Measurements from ENCODE around the gene MYB. TPM values are rescaled to one million over a fixed set of nuclear protein-coding genes. Genes with fewer than 3 reads are reported as not detected.
"Not testable (repeated sequence)": the region's sequence is repeated elsewhere in the genome, so short reads cannot be mapped to it uniquely, and the experiment has no call there.

The MYB gene
- total RNA-seq, 1 experiment from 2014 or later, result 8.3 TPM

DNA sequence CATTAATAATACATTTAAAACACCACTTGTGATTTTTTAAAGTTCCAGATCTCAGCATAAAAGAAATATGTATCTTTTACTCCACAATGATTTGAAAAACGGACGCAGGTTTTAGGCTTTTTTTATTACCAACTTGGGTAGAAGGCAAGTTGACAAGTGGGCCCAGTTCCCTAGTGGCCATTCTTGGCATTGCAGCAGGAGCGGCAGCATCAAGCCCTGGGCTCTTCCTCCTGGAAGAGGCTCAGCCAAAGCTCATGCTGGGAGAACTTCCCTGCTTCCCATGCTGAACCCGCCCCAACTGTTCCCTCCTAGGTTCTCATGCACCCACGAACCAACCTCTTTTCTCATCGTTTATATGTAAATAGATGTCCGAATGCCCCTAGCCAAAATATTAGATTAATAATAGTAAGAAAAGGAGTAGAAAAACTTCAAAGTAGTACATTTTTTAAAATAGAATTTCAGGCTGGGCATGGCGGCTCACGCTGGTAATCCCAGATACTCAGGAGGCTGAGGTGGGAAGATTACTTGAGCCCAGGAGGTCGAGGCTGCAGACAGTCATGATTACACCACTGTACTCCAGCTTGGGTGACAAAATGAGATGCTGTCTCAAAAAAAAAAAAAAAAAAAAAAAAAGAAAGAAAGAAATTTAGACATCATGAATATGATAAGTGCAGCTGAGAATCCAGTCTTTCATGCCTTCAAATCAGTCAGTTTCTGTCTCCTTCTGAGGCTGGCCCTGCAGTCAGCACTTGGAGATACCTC is 18.2 kb upstream of the MYB start:
- peak; percentile 60 for DNase-seq (ENCODE audit: low spot score)
- no peak for TF ChIP-seq EZH2 (IDR thresholded peaks at IDR 0.05; ENCODE audit: borderline replicate concordance, low read depth, low read length, poor library complexity, severe bottlenecking)
- TF ChIP-seq, protein P1, sequence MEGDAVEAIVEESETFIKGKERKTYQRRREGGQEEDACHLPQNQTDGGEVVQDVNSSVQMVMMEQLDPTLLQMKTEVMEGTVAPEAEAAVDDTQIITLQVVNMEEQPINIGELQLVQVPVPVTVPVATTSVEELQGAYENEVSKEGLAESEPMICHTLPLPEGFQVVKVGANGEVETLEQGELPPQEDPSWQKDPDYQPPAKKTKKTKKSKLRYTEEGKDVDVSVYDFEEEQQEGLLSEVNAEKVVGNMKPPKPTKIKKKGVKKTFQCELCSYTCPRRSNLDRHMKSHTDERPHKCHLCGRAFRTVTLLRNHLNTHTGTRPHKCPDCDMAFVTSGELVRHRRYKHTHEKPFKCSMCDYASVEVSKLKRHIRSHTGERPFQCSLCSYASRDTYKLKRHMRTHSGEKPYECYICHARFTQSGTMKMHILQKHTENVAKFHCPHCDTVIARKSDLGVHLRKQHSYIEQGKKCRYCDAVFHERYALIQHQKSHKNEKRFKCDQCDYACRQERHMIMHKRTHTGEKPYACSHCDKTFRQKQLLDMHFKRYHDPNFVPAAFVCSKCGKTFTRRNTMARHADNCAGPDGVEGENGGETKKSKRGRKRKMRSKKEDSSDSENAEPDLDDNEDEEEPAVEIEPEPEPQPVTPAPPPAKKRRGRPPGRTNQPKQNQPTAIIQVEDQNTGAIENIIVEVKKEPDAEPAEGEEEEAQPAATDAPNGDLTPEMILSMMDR (conservative IDR thresholded peaks at IDR 0.05; ENCODE audit: low read depth, low read length), result peak; percentile 80
- intact Hi-C loops (cut with micrococcal nuclease; ENCODE audit: unreplicated experiment), result no loop called here
- Histone ChIP-seq H3K27ac (ENCODE audit: low read depth, low read length, poor library complexity, severe bottlenecking) (no peak overlapping the region), H3K27me3 (replicated peaks; ENCODE audit: insufficient read depth, low read depth, low read length, poor library complexity) (no peaks in the 10 kb centered on the region), H3K4me3 (ENCODE audit: low read depth, low read length, poor library complexity, severe bottlenecking) (no peak overlapping the region), H3K9me3 (ENCODE audit: low read depth, low read length, poor library complexity, severe bottlenecking) (no peaks in the 10 kb centered on the region), H3K4me1 (ENCODE audit: insufficient read depth, low read length, poor library complexity, severe bottlenecking) (no peaks in the 10 kb centered on the region), H3K36me3 (ENCODE audit: insufficient read depth, low read length, poor library complexity, severe bottlenecking) (no peaks in the 10 kb centered on the region)
- ChIA-PET CTCF (interaction anchor here (0.9 kb wide), 1 partner anchor 18 kb away, joined by 7 read pairs; no protein-coding TSS in a partner anchor), POLR2A (ENCODE audit: low non-redundant PET) (no interaction called here)
- BruUV-seq (replicated peaks), result no TSS peak

DNA sequence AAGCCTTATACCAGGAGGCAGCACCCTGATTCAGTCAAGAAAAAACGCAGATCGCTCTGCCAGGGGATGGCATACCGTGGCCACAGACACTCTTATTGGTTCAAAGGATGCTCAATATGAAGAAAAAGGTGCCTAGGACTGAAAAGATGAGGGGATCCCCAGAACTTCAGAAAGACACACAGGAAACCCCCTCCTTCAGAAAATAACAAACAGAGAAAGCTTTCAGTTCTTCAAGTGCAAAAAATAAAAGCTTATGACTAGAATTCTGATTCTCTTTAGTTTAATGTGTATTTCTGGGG is 17.7 kb upstream of the MYB start:
- POLR2A ChIA-PET (ENCODE audit: low non-redundant PET), result interaction anchor here (0.6 kb wide), 1 partner anchor 21 kb away, joined by 4 read pairs; no protein-coding TSS in a partner anchor
- Histone ChIP-seq H3K27me3 (replicated peaks; ENCODE audit: insufficient read depth, low read depth, low read length, poor library complexity) (no peaks in the 10 kb centered on the region), H3K36me3 (ENCODE audit: insufficient read depth, low read length, poor library complexity, severe bottlenecking) (no peaks in the 10 kb centered on the region), H3K4me1 (ENCODE audit: insufficient read depth, low read length, poor library complexity, severe bottlenecking) (no peaks in the 10 kb centered on the region), H3K4me3 (ENCODE audit: low read depth, low read length, poor library complexity, severe bottlenecking) (no peak overlapping the region), H3K27ac (ENCODE audit: low read depth, low read length, poor library complexity, severe bottlenecking) (no peak overlapping the region), H3K9me3 (ENCODE audit: low read depth, low read length, poor library complexity, severe bottlenecking) (no peaks in the 10 kb centered on the region)
- CTCF ChIA-PET, result interaction anchor here (0.9 kb wide), 1 partner anchor 19 kb away, joined by 7 read pairs; no protein-coding TSS in a partner anchor
- BruUV-seq (replicated peaks), result no TSS peak
- no peak for DNase-seq (ENCODE audit: low spot score)
- TF ChIP-seq EZH2 (IDR thresholded peaks at IDR 0.05; ENCODE audit: borderline replicate concordance, low read depth, low read length, poor library complexity, severe bottlenecking), result no peak
- TF ChIP-seq, protein P1 (conservative IDR thresholded peaks at IDR 0.05; ENCODE audit: low read depth, low read length), result no peak
- intact Hi-C loops (cut with micrococcal nuclease; ENCODE audit: unreplicated experiment), result no loop called here

DNA sequence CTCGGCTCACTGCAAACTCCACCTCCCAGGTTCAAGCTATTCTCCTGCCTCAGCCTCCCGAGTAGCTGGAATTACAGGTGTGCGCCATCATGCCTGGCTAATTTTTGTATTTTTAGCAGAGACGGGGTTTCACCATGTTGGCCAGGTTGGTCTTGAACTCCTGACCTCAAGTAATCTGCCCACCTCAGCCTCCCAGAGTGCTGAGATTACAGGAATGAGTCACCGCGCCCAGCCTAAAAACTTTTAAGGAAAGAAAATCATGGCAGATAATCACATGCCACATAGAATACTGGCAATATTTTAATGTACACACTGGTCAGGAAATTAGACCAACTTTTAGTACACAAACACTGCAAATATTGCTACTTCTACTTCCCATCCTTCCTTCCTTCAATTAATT is 16.7 kb upstream of the MYB start:
- H3K36me3 ChIP-seq (ENCODE audit: insufficient read depth, low read length, poor library complexity, severe bottlenecking); H3K4me3 ChIP-seq (ENCODE audit: low read depth, low read length, poor library complexity, severe bottlenecking); intact Hi-C loops (cut with micrococcal nuclease; ENCODE audit: unreplicated experiment); H3K27ac ChIP-seq (ENCODE audit: low read depth, low read length, poor library complexity, severe bottlenecking); BruUV-seq (replicated peaks); POLR2A ChIA-PET (ENCODE audit: low non-redundant PET); DNase-seq (ENCODE audit: low spot score); CTCF ChIA-PET; H3K27me3 ChIP-seq (replicated peaks; ENCODE audit: insufficient read depth, low read depth, low read length, poor library complexity); H3K9me3 ChIP-seq (ENCODE audit: low read depth, low read length, poor library complexity, severe bottlenecking); H3K4me1 ChIP-seq (ENCODE audit: insufficient read depth, low read length, poor library complexity, severe bottlenecking): not testable (repeated sequence)

DNA sequence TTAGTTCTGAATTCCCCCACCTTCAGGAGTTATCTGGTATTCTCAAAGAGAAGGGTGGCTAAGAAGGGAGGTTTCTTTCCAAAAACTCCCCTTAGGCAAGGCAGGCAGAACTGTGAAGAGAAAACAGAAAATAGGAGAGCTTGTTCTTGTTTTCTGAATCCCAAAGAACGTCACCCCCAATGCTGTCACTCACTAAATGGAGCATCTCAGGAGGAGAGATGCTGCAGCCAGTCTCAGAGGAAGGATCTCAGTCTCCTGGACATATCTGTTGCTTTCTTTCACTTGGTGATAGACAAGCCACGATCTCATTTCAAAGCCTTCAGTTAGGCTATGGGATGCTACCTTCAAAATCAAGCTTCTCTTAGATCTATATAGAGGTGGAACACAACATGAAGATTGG is 16.1 kb upstream of the MYB start:
- BruUV-seq (replicated peaks), result no TSS peak
- no peak for TF ChIP-seq EZH2 (IDR thresholded peaks at IDR 0.05; ENCODE audit: borderline replicate concordance, low read depth, low read length, poor library complexity, severe bottlenecking)
- TF ChIP-seq, protein P1 (conservative IDR thresholded peaks at IDR 0.05; ENCODE audit: low read depth, low read length), result no peak
- no peak for DNase-seq (ENCODE audit: low spot score)
- no peaks in the 10 kb centered on the region for H3K27me3 ChIP-seq (replicated peaks; ENCODE audit: insufficient read depth, low read depth, low read length, poor library complexity)
- H3K4me1 ChIP-seq (ENCODE audit: insufficient read depth, low read length, poor library complexity, severe bottlenecking), result no peaks in the 10 kb centered on the region
- no peak overlapping the region for H3K4me3 ChIP-seq (ENCODE audit: low read depth, low read length, poor library complexity, severe bottlenecking)
- CTCF ChIA-PET, result no interaction called here
- H3K27ac ChIP-seq (ENCODE audit: low read depth, low read length, poor library complexity, severe bottlenecking), result no peak overlapping the region
- H3K9me3 ChIP-seq (ENCODE audit: low read depth, low read length, poor library complexity, severe bottlenecking), result no peaks in the 10 kb centered on the region
- no peaks in the 10 kb centered on the region for H3K36me3 ChIP-seq (ENCODE audit: insufficient read depth, low read length, poor library complexity, severe bottlenecking)
- intact Hi-C loops (cut with micrococcal nuclease; ENCODE audit: unreplicated experiment), result no loop called here
- POLR2A ChIA-PET (ENCODE audit: low non-redundant PET), result interaction anchor here (0.6 kb wide), 1 partner anchor 63 kb away, joined by 7 read pairs; no protein-coding TSS in a partner anchor
